IMR-90 (cell line): Measurements from ENCODE around the gene RSRC1. TPM values are rescaled to one million over a fixed set of nuclear protein-coding genes. Genes with fewer than 3 reads are reported as not detected.

ENCODE experiments used
- ATAC-seq: fragments of 200-7000 bp; cut with Tn5 transposase; 2 replicates; pipeline ENCODE4 v1.9.1; 2020; ENCODE audit warnings: low read depth, mild to moderate bottlenecking, moderate library complexity
- BruUV-seq: library from RNA; stranded (reverse); fragments of 400-500 nt; replicated peaks from 2 replicates; lab custom pipeline; 2021; lab: Mats Ljungman, UMichigan
- CTCF ChIA-PET: fragments of 300-600 bp; formaldehyde crosslinking; extraction: SDS; loops from one replicate; lab custom pipeline; 2021; ENCODE audit warnings: antibody characterized with exemption; lab: Yijun Ruan, JAX
- POLR2A ChIA-PET: fragments of 300-600 bp; sonication (Branson Sonifier 250); formaldehyde crosslinking; loops from one replicate; lab custom pipeline; 2022; ENCODE audit warnings: antibody characterized with exemption; ENCODE audit not compliant: unreplicated experiment; lab: Charles Lee
- DNase-seq: peaks from one replicate; pipeline ENCODE4 v3.0.0; 2013
- H2AFZ ChIP-seq: replicated peaks from 2 replicates; pipeline ENCODE3; 2013; ENCODE audit warnings: low read length, mild to moderate bottlenecking; ENCODE audit not compliant: poor library complexity
- H2AK5ac ChIP-seq: 2 replicates; pipeline ENCODE4 v1.6.1; 2013; ENCODE audit warnings: low read depth, low read length, inconsistent platforms
- H2AK9ac ChIP-seq: replicated peaks from 2 replicates; pipeline ENCODE3; 2013; ENCODE audit warnings: mild to moderate bottlenecking, low read depth, low read length, moderate library complexity; ENCODE audit not compliant: poor library complexity
- H2BK120ac ChIP-seq: 2 replicates; pipeline ENCODE4 v1.6.1; 2013; ENCODE audit warnings: low read depth, low read length, inconsistent platforms
- H2BK15ac ChIP-seq: 3 replicates; pipeline ENCODE4 v1.6.1; 2013; ENCODE audit warnings: low read depth, low read length, inconsistent platforms
- H2BK20ac ChIP-seq: 2 replicates; pipeline ENCODE4 v1.6.1; 2013; ENCODE audit warnings: low read depth, mild to moderate bottlenecking, inconsistent platforms, low read length, moderate library complexity
- H2BK5ac ChIP-seq: 2 replicates; pipeline ENCODE4 v1.6.1; 2013; ENCODE audit warnings: mild to moderate bottlenecking, low read depth, low read length, inconsistent platforms; ENCODE audit not compliant: poor library complexity, severe bottlenecking
- H3K14ac ChIP-seq: replicated peaks from 2 replicates; pipeline ENCODE4 v1.6.1; 2013; ENCODE audit warnings: low read depth, low read length, inconsistent platforms
- H3K18ac ChIP-seq: 2 replicates; pipeline ENCODE4 v1.6.1; 2013; ENCODE audit warnings: low read depth, low read length, control low read depth
- H3K23ac ChIP-seq: 2 replicates; pipeline ENCODE4 v1.6.1; 2013; ENCODE audit warnings: low read depth, low read length, inconsistent platforms
- H3K27ac ChIP-seq: 2 replicates; pipeline ENCODE4 v1.5.1; 2013; ENCODE audit warnings: mild to moderate bottlenecking, control low read depth, low read length; ENCODE audit not compliant: insufficient read depth
- H3K27me3 ChIP-seq: 2 replicates; pipeline ENCODE4 v1.6.1; 2013; ENCODE audit warnings: low read length; ENCODE audit not compliant: control insufficient read depth, insufficient read depth
- H3K36me3 ChIP-seq: 2 replicates; pipeline ENCODE4 v1.6.1; 2013; ENCODE audit warnings: low read length, mixed read lengths; ENCODE audit not compliant: control insufficient read depth, insufficient read depth
- H3K4ac ChIP-seq: 2 replicates; pipeline ENCODE4 v1.6.1; 2013; ENCODE audit warnings: low read depth, low read length, inconsistent platforms
- H3K4me1 ChIP-seq: 2 replicates; pipeline ENCODE4 v1.6.1; 2013; ENCODE audit warnings: low read length, mixed read lengths; ENCODE audit not compliant: control insufficient read depth, insufficient read depth
- H3K4me2 ChIP-seq: 2 replicates; pipeline ENCODE4 v1.6.1; 2013; ENCODE audit warnings: low read depth, mild to moderate bottlenecking, control low read depth, low read length, moderate library complexity
- H3K4me3 ChIP-seq: 2 replicates; pipeline ENCODE4 v1.5.1; 2013; ENCODE audit warnings: low read depth, mild to moderate bottlenecking, control low read depth, low read length, moderate library complexity; ENCODE audit not compliant: insufficient read depth
- H3K56ac ChIP-seq: 2 replicates; pipeline ENCODE4 v1.6.1; 2013; ENCODE audit warnings: low read length, inconsistent platforms; ENCODE audit not compliant: insufficient read depth; ENCODE audit errors: extremely low read depth
- H3K79me1 ChIP-seq, 2 experiments: 2 replicates each; pipeline ENCODE4 v1.6.1; 2013; ENCODE audit warnings: low read length in 2 of 2, inconsistent platforms in 1 of 2, low read depth in 1 of 2
- H3K9ac ChIP-seq: 2 replicates; pipeline ENCODE4 v1.6.1; 2013; ENCODE audit warnings: low read depth, low read length, control low read depth
- H3K9me1 ChIP-seq: 2 replicates; pipeline ENCODE4 v1.6.1; 2013; ENCODE audit warnings: low read length, inconsistent platforms; ENCODE audit not compliant: insufficient read depth
- H3K9me3 ChIP-seq: 2 replicates; pipeline ENCODE4 v1.6.1; 2013; ENCODE audit warnings: low read length; ENCODE audit not compliant: control insufficient read depth, insufficient read depth
- H4K20me1 ChIP-seq: 2 replicates; pipeline ENCODE4 v1.6.1; 2013; ENCODE audit warnings: low read length, inconsistent platforms; ENCODE audit not compliant: insufficient read depth
- H4K5ac ChIP-seq: 2 replicates; pipeline ENCODE4 v1.6.1; 2013; ENCODE audit warnings: mild to moderate bottlenecking, low read depth, low read length, control low read depth
- H4K8ac ChIP-seq, 2 experiments: 2 replicates each; pipeline ENCODE4 v1.6.1; 2013; ENCODE audit warnings: low read depth in 2 of 2, low read length in 2 of 2, control low read depth in 1 of 2, inconsistent platforms in 1 of 2
- H4K91ac ChIP-seq: 2 replicates; pipeline ENCODE4 v1.6.1; 2013; ENCODE audit warnings: low read depth, low read length, inconsistent platforms; ENCODE audit not compliant: insufficient read depth
- BHLHE40 ChIP-seq: fragments of 150-350 bp; IDR thresholded peaks from 2 replicates; pipeline ENCODE4 v1.6.1; 2016; ENCODE audit warnings: mild to moderate bottlenecking, low read depth, low read length
- CEBPB ChIP-seq: IDR thresholded peaks from 2 replicates; pipeline ENCODE4 v1.6.1; 2012; ENCODE audit warnings: low read depth, low read length, improper control_type of control experiment
- CHD1 ChIP-seq: IDR thresholded peaks from 2 replicates; pipeline ENCODE4 v1.6.1; 2012; ENCODE audit warnings: low read depth, low read length, improper control_type of control experiment
- FOS ChIP-seq: fragments of 150-350 bp; IDR thresholded peaks from 2 replicates; pipeline ENCODE4 v1.6.1; 2016; ENCODE audit warnings: low read depth, low read length
- NFE2L2 ChIP-seq: fragments of 150-350 bp; IDR thresholded peaks from 2 replicates; pipeline ENCODE4 v1.6.1; 2016; ENCODE audit warnings: low read depth, mild to moderate bottlenecking, low read length
- RCOR1 ChIP-seq: IDR thresholded peaks from 2 replicates; pipeline ENCODE4 v1.6.1; 2012; ENCODE audit warnings: mild to moderate bottlenecking, low read length, improper control_type of control experiment; ENCODE audit not compliant: insufficient replicate concordance
- RFX5 ChIP-seq: IDR thresholded peaks from 2 replicates; pipeline ENCODE4 v1.8.0; 2012; ENCODE audit warnings: low read depth, mild to moderate bottlenecking, low read length, moderate library complexity
- WGBS, 2 experiments: methylation state at CpG; one replicate each; pipeline versions ENCODE4 v1.1.5 to v1.1.7; 2013; ENCODE audit warnings: missing lambda C conversion rate in 2 of 2; ENCODE audit not compliant: insufficient read length in 1 of 2; ENCODE audit errors: extremely low coverage in 2 of 2; 5-methylcytosine and 5-hydroxymethylcytosine counted together
- dilution Hi-C: fragments of 300-500 bp; cut with HindIII; formaldehyde crosslinking; loops from one replicate; pipeline ENCODE4 v1.14.3; 2018; ENCODE audit warnings: low sequenced_read_pairs; ENCODE audit not compliant: unreplicated experiment
- in situ Hi-C: fragments of 300-500 bp; cut with MboI; formaldehyde crosslinking; loops from 3 replicates; pipeline ENCODE4 v1.14.3; 2019; ENCODE audit warnings: low sequenced_read_pairs, inconsistent platforms, mixed read lengths
- intact Hi-C: fragments of 100-400 bp; cut with micrococcal nuclease; formaldehyde crosslinking; loops from 2 replicates; pipeline ENCODE4 v1.10.0; 2022
- polyA plus RNA-seq, 3 experiments: library from polyadenylated mRNA; depleted of rRNA; stranded (reverse); fragments of >200 nt; gene quantifications; 2 replicates each; pipeline ENCODE4 v1.2.3, GENCODE V29; 2012; ENCODE audit warnings: low replicate concordance in 1 of 3
- total RNA-seq: library from RNA; depleted of rRNA; stranded (reverse); fragments of >200 nt; gene quantifications from 2 replicates; pipeline ENCODE4 v1.2.3, GENCODE V29; 2012

RSRC1 gene
- total and polyA plus RNA-seq, 2 of the 4 experiments (the other 2 are of a cell fraction), result 3.8 to 41.8 TPM

DNA sequence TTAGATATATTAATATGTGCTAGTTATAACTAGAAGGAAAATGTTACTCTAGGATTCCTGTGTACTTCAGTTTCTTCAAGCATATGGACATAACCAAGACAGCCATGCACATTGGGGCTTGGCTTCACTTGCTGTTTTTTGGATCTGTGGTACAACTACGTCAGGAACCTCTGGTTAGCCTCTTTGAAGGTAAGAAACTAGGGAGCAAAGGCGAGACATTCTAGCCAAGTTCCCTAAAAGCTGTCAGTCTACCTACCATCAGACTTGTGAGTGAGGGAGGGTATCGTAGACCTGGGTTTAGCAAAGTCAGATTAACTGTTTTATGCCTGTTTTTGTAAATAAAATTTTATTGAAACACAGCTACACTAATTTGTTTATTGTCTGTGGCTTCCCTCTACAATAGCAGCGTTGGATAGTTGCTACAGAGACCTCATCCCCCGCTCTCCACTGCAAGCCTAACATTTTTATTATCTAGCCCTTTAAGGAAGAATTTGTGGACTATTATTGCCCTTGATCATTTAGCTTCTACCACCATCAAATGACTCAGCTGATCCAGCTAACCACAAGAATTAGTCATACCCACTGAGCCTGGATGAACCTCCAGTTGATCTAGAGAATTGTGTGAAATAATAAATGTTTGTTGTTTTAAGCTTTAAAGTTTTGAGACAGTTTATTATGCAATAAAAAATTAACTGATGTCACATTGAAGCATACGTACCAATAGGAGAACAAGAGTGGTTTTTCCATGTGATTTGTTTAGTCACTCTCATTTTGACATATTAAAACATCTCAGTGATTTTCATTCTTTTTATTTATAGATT lies 58.1 kb downstream of the RSRC1 start:
- intact Hi-C loops, result no loop called here

More for the DNA sequence above, 58.1 kb downstream of the RSRC1 start:
- peak overlapping the region; percentile 27; the same call in 1 of the 2 replicates for H2BK20ac ChIP-seq
- H2BK15ac ChIP-seq, result 0 out of 3 replicates have a peak overlapping the region, but pooled peaks have one; percentile 9
- peak overlapping the region; percentile 18; the same call in 1 of the 2 replicates for H3K4ac ChIP-seq
- in situ Hi-C loops, result no loop called here
- H3K27me3 ChIP-seq, result peaks cover 1% of the 10 kb centered on the region; the same call in 1 of the 2 replicates
- H4K20me1 ChIP-seq, result peaks cover 5% of the 10 kb centered on the region; the same call in 1 of the 2 replicates
- peak overlapping the region; percentile 76; the same call in 1 of the 2 replicates for H3K18ac ChIP-seq
- peak overlapping the region; percentile 37 for H2AK5ac ChIP-seq
- H3K27ac ChIP-seq, result peak overlapping the region; percentile 18; the same call in 1 of the 2 replicates
- no peak overlapping the region for H3K4me3 ChIP-seq
- no peak overlapping the region for H2AK9ac ChIP-seq
- ATAC-seq (peak; percentile 96), DNase-seq (peak; percentile 98)
- peak overlapping the region; percentile 21; the same call in 1 of the 2 replicates for H4K5ac ChIP-seq
- H2BK5ac ChIP-seq, result peak overlapping the region; percentile 29
- H3K23ac ChIP-seq, result no peak overlapping the region
- peak; percentile 82 for TF ChIP-seq NFE2L2
- TF ChIP-seq CHD1, result no peak
- peak; percentile 58; the same call in 1 of the 2 replicates for TF ChIP-seq BHLHE40
- no peak for TF ChIP-seq RCOR1
- TF ChIP-seq FOS, result peak; percentile 96
- peak; percentile 95 for TF ChIP-seq CEBPB
- no peak for TF ChIP-seq RFX5
- H3K56ac ChIP-seq, result no peak overlapping the region
- peak overlapping the region; percentile 13; the same call in 1 of the 2 replicates for H4K91ac ChIP-seq
- no peaks in the 10 kb centered on the region for H3K9me3 ChIP-seq
- H3K9me1 ChIP-seq, result peaks cover 3% of the 10 kb centered on the region
- ChIA-PET POLR2A (interaction anchor here (0.6 kb wide), 1 partner anchor 207 kb away, joined by 3 read pairs; no protein-coding TSS in a partner anchor), CTCF (interaction anchor here (0.6 to 0.8 kb wide), 3 partner anchors 9 to 38 kb away, joined by 3 read pairs; no protein-coding TSS in a partner anchor)
- H3K9ac ChIP-seq, result no peak overlapping the region
- BruUV-seq, result no TSS peak
- dilution Hi-C loops, result no loop called here
- H4K8ac ChIP-seq, result peak overlapping the region in 1 of 2 experiments; percentile 43; a peak in 1 of 4 replicates
- peaks cover 0 to 9% of the 10 kb centered on the region in 2 experiments; a peak in 1 of 4 replicates for H3K79me1 ChIP-seq
- H2BK120ac ChIP-seq, result peak overlapping the region; percentile 17; the same call in 1 of the 2 replicates
- H3K14ac ChIP-seq, result no peak overlapping the region
- H3K4me2 ChIP-seq, result peak overlapping the region; percentile 42; the same call in 1 of the 2 replicates
- peaks cover 3% of the 10 kb centered on the region for H3K4me1 ChIP-seq
- WGBS, 2 experiments, result 80% methylated on average over 1 of the region's 6 CpGs; no CpG with 5 or more reads in 1 of the 2 experiments
- no peak overlapping the region for H2AFZ ChIP-seq
- H3K36me3 ChIP-seq, result no peaks in the 10 kb centered on the region
